LNCaP clone FGC (cell line): ENCODE data around the gene THRB.

ENCODE experiments used
- DNase-seq: peaks from one replicate; pipeline ENCODE4 v3.0.0-alpha.2; 2011; ENCODE audit warnings: low read depth
- H3K4me3 ChIP-seq: 2 replicates; pipeline ENCODE4 v1.5.1; 2011; ENCODE audit warnings: mild to moderate bottlenecking, low read depth, low read length, control low read depth
- TF ChIP-seq, protein P1 (sequence below): IDR thresholded peaks from 2 replicates; pipeline ENCODE4 v1.5.1; 2012; ENCODE audit warnings: mild to moderate bottlenecking; ENCODE audit not compliant: control insufficient read depth, insufficient read depth; ENCODE audit errors: extremely low read depth

THRB gene

DNA sequence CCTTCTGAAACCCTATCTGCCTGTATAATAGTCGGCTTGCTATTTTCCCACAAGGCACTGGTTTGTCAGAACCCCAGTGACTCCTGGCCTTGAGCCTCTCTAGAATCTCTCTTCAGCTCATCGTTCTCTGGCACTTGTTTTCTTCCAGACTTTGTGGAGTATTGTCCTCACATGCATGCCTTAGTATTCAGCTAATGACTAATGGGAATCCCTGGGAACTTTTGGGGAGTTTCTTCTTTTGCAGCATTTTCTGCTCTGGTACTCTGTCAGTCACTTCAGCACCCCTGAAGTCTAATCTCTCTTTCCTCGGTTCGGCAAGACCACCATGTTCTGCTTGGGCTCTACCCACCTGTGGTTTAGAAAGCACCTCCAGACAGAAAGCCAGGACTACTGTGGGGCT, 35.8 kb upstream of the THRB start:
- DNase-seq = no peak
- TF ChIP-seq, protein P1, sequence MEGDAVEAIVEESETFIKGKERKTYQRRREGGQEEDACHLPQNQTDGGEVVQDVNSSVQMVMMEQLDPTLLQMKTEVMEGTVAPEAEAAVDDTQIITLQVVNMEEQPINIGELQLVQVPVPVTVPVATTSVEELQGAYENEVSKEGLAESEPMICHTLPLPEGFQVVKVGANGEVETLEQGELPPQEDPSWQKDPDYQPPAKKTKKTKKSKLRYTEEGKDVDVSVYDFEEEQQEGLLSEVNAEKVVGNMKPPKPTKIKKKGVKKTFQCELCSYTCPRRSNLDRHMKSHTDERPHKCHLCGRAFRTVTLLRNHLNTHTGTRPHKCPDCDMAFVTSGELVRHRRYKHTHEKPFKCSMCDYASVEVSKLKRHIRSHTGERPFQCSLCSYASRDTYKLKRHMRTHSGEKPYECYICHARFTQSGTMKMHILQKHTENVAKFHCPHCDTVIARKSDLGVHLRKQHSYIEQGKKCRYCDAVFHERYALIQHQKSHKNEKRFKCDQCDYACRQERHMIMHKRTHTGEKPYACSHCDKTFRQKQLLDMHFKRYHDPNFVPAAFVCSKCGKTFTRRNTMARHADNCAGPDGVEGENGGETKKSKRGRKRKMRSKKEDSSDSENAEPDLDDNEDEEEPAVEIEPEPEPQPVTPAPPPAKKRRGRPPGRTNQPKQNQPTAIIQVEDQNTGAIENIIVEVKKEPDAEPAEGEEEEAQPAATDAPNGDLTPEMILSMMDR = no peak
- no peak overlapping the region for H3K4me3 ChIP-seq

DNA sequence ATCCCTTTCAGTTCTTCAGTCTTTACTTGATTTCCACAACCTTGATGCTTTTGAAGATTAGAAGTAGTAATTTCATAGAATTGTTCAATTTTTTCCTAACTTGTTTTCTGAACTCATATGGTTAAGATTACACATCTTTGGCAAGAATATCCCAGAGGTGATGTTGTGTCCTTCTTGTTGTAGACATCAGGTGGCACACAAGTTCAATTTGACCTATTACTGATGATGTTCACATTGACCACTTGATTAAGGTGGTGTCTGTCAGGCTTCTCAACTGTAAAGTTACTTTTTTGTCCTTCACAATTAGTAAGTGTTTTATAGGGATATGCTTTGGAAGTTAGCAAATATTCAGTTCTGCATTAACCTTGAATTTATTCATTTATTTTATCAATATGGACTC, 34.6 kb upstream of the THRB start:
- TF ChIP-seq, protein P1 = no peak
- H3K4me3 ChIP-seq = no peak overlapping the region
- DNase-seq = no peak

DNA sequence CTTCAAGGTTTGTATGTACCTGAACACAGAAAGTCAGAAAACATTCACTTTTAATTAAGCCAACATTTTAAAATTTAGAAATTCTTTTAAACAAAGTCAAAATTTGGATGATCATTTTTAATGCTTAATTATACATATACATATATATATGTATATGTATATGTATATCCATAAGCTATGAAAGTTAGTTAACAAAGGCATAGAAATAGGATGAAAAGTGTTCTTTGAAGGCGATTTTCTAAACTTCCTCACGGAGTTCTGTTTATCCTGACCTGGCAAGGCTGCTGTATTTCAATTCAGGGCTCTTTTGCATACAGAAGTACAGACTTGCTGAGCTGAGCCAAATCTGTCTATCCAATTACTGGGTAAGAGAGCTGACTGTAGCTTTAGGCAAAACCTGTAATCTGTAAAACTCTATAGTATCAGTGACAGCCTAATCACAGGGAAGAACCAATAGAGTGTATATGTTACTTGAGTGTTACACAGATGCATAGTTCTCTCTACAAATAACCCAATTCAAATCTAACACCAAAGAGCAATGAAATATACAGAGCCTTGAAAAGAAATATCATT, 32.1 kb upstream of the THRB start:
- TF ChIP-seq, protein P1 = no peak
- no peak for DNase-seq
- no peak overlapping the region for H3K4me3 ChIP-seq

DNA sequence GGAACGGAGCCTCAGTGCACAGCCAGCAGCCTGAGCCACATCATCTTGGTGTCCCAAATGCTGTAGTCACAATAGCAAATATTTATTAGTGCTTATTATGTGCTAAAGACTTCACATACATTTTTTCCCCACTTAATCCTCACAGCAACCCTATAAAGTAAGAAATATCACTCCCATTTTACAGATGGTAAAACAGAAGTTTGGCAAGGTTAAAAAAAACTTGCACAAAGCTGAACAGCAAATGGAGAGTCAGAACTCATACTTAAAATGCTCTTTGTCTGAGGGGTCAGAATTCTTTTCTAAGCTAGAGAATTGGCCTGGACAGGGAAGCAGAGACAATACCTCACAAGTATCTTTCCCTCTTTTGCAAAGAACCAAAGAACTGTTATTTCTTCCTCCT, 30.9 kb upstream of the THRB start:
- no peak overlapping the region for H3K4me3 ChIP-seq
- TF ChIP-seq, protein P1 = no peak
- no peak for DNase-seq

DNA sequence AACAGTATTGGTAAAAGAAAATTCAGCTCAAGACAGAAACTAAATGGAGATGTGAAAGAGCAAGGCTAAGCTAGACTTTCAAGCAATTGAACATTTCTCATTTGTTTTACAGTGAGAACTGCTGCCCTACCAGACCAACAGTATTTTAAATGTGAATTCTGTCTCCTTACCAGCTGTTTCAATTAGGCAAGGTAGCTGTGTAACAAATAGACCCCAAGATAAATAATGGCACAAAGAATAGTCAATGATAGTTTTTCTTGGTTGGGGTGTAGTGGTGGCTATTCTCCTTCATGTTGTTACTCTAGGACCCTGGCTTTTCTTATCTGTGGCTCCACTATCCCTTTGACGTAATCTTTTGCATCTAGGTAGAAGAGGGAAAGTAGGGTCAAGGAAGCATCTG, 30.4 kb upstream of the THRB start:
- no peak for DNase-seq
- TF ChIP-seq, protein P1 = no peak
- no peak overlapping the region for H3K4me3 ChIP-seq

DNA sequence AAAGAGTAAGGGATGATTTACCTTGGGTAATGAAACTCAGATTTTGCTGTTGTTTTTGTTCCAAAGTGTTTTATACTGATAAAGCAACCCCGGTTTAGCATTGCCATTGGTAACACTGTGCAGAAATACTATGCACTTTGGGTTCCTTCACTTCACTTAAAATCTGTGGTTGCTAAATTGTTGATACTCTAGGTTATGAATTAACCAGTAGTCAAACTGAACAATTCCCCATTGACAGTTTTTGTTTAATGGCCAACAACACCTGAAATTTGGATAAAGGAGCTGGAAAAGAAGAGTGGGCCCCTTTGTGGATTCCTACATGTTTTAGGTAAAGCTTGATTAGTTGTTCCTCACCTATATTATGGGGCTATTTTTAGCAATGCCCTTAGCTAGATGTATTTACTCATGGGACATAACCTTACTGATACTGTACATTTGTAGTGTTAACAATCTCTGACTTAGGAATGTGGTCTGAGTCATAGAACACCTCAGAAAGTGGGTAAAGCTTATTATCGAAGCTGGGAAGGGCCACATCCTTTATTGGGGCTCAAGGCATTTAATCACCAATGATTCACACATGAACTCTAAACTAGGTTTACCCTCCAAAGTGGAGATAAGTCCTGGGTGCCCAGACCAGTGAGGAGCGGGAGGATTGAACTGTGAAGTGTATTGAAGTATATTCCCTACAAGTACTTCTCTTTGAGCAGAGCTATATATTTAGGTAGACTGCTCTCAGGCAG, 29.5 kb upstream of the THRB start:
- no peak overlapping the region for H3K4me3 ChIP-seq
- TF ChIP-seq, protein P1 = no peak
- no peak for DNase-seq

DNA sequence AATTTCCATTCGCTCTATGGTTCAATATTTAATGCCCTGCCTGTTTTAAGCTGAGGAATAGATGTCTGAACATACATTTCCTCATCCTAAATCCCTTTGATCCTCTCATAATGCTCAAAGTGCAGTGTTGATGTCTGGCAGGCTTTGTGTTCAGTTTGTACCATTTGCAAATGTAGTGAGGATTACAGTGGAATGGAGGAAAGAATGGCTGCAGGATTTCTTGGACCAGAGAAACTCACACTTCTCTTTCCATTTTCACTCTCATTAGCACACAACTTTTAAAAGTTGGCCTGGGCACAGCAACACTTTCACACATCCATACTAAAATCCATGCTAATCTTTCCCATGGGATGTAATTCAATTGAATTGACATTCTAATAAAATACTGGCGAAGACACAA, 28.6 kb upstream of the THRB start:
- H3K4me3 ChIP-seq = no peak overlapping the region
- DNase-seq = no peak
- TF ChIP-seq, protein P1 = no peak
